Stimulated activated CD4-positive, alpha-beta T cell treated with anti-CD3 and anti-CD28 coated beads, Interleukin-2, amount 100 ng/mL, for 4 hours (primary cell): ENCODE measurements around the gene CEPT1.
"Not testable (repeated sequence)": the region's sequence is repeated elsewhere in the genome, so short reads cannot be mapped to it uniquely, and the experiment has no call there.

Source experiments
- DNase-seq: peaks from one replicate; pipeline ENCODE4 v3.0.0-alpha.2; 2020; ENCODE audit warnings: low read depth

The CEPT1 gene

DNA sequence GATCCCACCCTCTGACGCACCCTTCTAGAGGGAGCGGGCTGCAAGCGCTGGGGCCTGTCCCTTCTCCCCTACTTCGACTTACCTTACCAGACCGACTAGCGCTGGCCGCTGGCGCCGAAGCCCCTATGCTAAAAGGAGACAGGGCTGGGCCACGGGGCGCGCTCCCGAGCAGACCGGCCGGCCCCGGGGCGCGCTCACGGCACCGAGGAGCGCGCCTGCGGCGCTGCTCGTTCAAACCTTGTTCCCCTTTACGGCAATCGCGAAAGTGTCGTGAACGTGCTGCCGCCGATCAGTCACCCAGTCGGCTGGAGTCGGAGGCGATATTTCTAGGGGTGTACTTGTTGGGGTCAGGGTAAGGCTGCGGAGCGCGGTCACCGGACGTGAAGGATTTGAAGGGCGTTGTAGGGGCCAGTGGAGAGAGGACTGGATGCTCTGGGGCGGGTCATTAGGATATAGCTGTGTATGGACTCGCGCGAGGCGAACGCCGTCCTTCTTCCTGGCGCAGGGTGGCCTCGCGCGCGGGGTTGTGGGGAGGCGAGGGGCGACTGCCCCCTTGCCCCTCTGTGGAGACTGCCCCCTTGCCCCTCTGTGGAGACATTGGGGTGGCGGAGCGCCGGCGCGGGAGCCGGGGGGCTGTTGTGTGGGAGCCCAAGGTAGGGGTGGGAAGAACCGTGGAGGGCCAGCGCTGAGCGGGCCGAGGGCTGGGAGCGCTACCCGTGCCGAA, at the start of gene CEPT1, which contains the start of gene DRAM2:
Gene CEPT1, plus strand, starts transcription at position 268 of the 724 bp plus-strand sequence. CDS start 7,492 bp downstream, outside the sequence.
Gene DRAM2, minus strand, starts transcription at position 138 of the 724 bp plus-strand sequence. CDS start 8,539 bp downstream, outside the sequence.
- peak; percentile 89 for DNase-seq

DNA sequence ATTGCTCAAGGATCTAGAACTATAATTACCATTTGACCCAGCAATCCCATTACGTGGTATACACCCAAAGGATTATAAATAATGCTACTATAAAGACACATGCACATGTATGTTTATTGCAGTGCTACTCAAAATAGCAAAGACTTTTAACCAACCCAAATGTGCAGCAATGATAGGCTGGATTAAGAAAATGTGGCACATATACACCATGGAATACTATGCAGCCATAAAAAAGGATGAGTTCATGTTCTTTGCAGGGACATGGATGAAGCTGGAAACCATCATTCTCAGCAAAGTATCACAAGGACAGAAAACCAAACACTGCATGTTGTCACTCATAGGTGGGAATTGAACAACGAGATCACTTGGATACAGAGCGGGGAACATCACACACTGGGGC, 44.6 kb upstream of the CEPT1 start:
- DNase-seq, result not testable (repeated sequence)

GRCh38 chr1:111097356-111098099, 42.5 kb upstream of the CEPT1 start:
- no peak for DNase-seq

DNA sequence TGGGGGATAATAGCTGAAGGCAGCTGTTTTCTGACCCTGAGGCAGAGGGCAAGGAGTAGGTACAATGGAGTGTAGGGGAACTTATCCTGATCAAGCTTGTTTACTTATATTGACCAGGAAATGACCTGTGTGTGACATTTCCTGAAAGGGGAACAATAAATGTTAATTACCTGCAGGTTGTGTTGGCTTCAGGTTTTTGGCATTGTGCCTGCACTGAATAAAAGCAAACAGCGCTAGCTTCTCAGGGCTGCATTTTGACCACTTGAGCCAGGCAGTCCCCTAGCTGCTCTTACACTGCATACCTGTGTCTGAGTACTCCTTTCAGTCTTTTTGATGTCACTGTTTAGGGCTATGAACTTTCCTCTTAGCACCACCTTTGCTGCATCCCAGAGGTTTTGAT, 40.7 kb upstream of the CEPT1 start:
- DNase-seq, result no peak

GRCh38 chr1:111101854-111102642, 38.0 kb upstream of the CEPT1 start:
- DNase-seq, result no peak

DNA sequence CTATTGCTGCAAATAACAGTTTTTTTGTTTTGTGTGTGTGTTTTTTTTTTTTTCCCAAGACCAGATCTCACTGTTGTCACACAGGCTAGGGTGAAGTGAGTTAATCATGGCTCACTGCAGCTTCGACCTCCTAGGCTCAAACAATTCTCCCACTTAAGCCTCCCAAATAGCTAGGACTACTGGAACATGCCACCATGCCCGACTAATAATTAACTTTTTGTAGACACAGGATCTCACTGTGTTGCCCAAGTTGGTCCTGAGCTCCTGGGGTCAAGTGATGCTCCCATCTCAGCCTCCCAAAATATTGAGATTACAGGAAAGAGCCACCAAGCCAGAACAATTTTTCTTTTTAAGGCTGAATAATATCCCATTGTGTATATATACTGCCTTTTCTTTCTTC, 35.0 kb upstream of the CEPT1 start:
- DNase-seq, result no peak

DNA sequence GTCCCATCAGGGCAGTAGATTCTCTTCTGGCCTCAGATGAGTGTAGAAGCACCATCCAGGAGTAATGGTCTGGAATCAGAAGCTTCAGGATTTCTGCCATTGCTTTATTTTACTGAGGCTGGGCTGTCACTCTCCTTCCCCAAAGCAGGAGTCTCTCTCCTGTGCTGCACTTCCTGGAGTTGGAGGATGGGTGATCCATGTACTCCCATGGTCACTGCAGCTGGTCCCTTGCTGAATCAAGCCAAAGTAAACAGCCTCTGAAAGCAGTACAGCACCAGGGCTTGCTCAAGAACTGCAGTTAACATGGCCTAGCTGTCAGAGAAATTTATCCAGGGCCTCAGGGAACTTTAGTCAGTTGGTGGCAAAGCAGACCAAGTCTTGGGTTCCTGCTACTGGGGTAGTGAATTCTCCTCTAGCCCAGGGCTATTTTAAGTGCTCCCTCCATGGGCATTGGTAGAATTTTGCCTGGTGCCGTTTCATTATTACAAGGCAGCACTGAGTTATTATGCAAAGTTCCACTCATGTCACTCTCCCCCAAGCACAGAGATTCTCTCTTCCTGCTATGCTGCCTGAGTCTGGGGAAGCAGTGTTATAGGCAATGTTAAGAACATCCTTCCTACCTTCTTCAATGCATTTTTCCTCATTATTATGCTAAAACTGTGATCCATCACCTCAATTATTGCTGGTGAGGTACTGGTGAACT, 29.7 kb upstream of the CEPT1 start:
- no peak for DNase-seq

- no peak for DNase-seq
Observed at GRCh38 chr1:111116496-111116895, 23.5 kb upstream of the CEPT1 start.

DNA sequence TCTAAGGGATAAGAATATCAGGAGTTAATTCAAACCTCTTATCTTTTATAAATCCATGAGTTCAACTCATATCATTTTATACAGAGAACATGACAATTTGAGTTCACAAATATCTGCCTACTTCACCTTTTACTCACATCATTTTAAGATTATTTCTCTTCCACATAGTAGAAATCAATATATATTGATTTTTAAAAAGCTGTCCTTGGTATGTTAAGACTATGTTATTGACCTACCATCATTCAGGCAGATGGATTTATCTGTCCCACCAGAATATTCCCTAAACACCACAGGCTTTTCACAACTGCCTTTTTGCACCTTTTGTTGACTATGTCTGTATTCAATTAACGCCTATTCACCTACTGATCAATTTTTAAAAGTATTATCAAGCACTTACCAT, 13.7 kb upstream of the CEPT1 start:
- no peak for DNase-seq

GRCh38 chr1:111127923-111128643, 11.9 kb upstream of the CEPT1 start:
- no peak for DNase-seq

- no peak for DNase-seq
Observed at GRCh38 chr1:111129376-111129775, 10.6 kb upstream of the CEPT1 start.

GRCh38 chr1:111131693-111132092, 8.3 kb upstream of the CEPT1 start:
- no peak for DNase-seq

DNA sequence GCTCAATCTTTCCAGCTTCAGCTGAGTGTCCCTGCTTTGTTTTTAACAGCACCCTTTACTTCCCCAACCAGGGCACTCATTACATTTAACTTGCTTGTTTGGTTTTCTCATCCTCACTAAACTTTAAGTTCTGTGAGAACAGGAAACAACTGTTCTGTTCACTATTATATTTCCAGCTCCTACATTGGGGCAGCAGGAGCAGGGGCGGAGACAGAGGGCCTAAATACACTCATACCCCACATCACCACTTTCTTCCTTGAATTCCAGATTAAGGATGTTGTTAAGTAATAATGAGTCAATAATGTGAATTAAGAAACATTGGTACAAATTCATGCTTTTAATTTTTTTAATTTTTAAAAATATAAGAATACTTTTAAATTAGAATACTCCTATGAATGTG, 6.2 kb upstream of the CEPT1 start:
- no peak for DNase-seq

GRCh38 chr1:111139324-111139955, 583 bp upstream of the CEPT1 start:
- DNase-seq, result peak; percentile 26

DNA sequence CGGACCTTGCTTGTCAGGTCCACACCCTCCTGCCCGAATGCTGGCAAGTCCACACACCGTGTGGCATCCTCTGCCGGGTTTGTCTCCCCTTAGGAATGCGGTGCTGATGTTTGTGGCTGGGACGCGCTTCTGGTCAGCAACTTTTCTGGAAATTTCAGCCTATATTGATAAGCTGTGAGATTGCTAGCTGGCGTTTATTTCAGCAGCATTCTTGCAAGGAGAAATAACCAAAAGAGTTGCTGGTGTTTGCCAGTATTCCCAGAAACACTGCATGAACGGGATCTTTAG, 601 bp downstream of the CEPT1 start:
- no peak for DNase-seq

DNA sequence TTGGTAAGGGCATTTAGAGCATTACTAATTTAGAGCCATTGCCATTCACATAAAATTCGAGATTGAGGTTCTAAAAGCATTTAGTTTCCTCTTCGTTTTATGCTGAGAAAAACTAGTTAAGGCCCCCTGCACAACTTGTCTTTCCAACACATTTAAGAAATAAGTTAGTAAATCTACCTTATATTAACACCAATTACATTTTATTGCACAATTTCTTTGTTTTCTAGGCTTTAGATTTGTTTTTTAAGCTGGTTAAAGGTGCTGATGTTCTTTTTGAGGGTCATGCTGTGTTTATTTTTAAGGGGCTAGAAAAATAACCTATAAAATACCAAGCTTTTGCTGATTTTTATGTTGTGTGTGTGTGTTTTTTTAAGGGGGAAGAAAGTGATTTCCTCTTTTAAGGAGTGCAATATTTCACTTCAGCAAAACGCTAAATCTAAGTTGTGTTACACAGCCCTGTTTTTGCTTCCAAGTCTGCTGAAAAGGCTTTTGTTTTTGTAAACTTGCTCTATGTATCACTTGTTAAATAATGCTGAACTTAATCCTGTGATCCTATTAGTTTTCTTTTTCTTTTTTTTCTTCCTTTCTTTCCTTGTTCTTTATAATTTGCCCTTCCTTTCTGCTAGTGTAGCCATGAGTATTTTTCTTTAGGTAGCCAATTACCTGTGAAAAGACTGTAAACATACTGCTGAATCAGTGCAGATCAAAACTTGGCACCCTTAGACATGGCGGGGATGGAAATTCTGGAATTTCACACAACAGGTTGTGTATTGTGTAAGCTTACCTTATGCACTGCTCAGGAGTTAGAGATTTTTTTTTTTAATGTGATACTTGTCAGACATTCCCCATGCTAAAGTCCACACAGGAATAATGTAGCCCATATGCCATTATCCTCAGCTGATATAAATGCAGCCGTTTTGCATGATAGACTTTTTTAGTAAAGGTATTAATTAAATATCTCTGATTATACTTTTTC, 1.5 kb downstream of the CEPT1 start:
- DNase-seq, result no peak

DNA sequence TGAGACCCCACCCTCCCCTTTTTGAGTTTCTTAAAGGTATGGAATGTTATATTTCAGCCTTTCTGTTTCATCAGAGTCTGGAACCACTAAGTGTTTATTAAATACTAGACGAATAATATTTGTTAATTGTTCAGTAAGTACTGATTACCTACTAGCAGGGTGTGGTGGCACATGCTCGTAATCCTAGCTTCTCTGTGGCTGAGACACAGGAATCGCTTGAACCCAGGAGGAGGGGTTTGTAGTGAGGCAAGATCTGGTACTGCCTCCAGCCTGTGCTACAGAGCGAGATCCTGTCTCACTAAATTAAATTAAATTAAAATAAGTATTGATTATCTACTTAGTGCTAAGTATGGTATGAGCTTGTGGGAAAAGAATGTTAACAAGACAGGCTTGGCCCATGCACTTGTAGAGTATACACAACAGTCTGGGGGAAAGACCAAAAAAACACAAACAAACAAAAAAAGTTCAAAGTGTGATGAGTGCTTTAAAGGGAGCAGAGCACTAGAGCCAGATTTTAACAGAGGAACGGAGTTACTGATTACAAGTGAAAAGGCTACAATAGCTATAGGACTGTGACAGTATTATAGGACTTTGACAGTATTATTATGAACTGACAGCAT, 2.4 kb downstream of the CEPT1 start:
- DNase-seq, result no peak

DNA sequence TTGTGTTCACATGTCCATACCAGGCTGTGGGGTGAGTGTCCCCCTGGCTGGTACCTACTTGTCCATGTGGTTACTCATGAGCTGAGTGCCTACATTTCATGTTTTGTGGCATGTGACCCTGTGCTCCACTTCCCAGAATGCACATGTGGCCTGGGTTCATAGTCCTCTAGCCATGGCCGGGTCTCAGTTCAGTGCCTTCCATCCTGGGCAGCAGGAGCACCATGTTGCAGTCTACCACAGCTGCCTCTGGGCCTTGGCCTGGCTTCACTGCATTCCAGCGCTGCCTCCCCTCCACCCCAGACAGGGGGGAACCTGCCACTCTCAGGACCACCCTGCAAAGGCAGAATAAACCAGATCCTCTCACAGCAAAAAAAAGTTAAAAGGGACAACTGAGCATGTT, 5.5 kb downstream of the CEPT1 start:
- DNase-seq, result no peak
